Cardiac muscle cell (in vitro differentiated cells and primary cell): Measurements from ENCODE around the gene CALN1. TPM values are rescaled to one million over a fixed set of nuclear protein-coding genes. Genes with fewer than 3 reads are reported as not detected.

Experiments
- DNase-seq, 2 donors: peaks; one replicate each; pipeline versions ENCODE4 v3.0.0 to v3.0.0-alpha.2; 2010 to 2017; ENCODE audit warnings: low read depth in 1 of 2, low spot score in 1 of 2
- H3K27ac ChIP-seq: fragments of 200-600 bp; sonication (generic); 2 replicates; pipeline ENCODE4 v1.5.1; 2016
- H3K27me3 ChIP-seq: fragments of 200-600 bp; sonication (generic); 2 replicates; pipeline ENCODE4 v1.6.0; 2016; ENCODE audit warnings: control low read depth
- H3K36me3 ChIP-seq: fragments of 200-600 bp; sonication (generic); 2 replicates; pipeline ENCODE4 v1.5.1; 2016; ENCODE audit warnings: control low read depth
- H3K4me1 ChIP-seq: fragments of 200-600 bp; sonication (generic); 2 replicates; pipeline ENCODE4 v1.8.1; 2017; ENCODE audit warnings: low read depth, mild to moderate bottlenecking, mixed run types
- H3K4me3 ChIP-seq: fragments of 200-600 bp; sonication (generic); 2 replicates; pipeline ENCODE4 v1.5.1; 2016; ENCODE audit warnings: mild to moderate bottlenecking
- H3K9me3 ChIP-seq: fragments of 200-600 bp; sonication (generic); 2 replicates; pipeline ENCODE4 v1.5.1; 2017; ENCODE audit warnings: low read depth, mild to moderate bottlenecking, control low read depth
- polyA plus RNA-seq: library from polyadenylated mRNA; unstranded; fragments of >200 nt; fragmentation: Nextera tagmentation; extraction: Ambion mirVana; gene quantifications from 2 replicates; pipeline ENCODE4 v1.2.1, GENCODE V29; 2016
- total RNA-seq: library from RNA; depleted of rRNA; stranded (reverse); fragments of >200 nt; gene quantifications from 2 replicates; pipeline ENCODE4 v1.2.3, GENCODE V29; 2016
- TF ChIP-seq, protein P1 (sequence below): IDR thresholded peaks from 2 replicates; pipeline ENCODE4 v1.5.1; 2012; ENCODE audit warnings: low read depth, mild to moderate bottlenecking, low read length

The CALN1 gene
- total and polyA plus RNA-seq, 2 experiments from 2014 or later: 0.03 to 0.18 TPM

DNA sequence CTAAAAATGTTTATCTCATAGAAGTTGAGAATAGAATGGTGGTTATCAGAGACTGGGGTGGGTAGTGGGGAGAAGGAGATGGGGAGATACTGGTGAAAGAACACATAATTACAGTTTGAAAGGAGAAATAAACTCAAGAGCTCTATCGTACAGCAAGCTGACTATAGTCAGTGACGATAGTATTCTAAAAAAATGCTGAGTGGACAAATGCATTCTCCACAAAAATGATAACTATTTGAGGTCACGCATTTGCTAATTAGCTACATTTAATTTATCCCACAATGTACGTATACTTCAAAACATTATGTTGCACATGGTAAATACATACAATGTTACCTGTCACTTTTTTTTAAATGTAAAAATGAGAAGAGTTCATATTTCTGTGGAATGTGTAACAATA, 507.7 kb downstream of the CALN1 start:
- Histone ChIP-seq H3K27me3 (no peaks in the 10 kb centered on the region), H3K4me3 (no peak overlapping the region), H3K36me3 (no peaks in the 10 kb centered on the region), H3K4me1 (no peaks in the 10 kb centered on the region), H3K27ac (no peak overlapping the region), H3K9me3 (no peaks in the 10 kb centered on the region)
- TF ChIP-seq, protein P1, sequence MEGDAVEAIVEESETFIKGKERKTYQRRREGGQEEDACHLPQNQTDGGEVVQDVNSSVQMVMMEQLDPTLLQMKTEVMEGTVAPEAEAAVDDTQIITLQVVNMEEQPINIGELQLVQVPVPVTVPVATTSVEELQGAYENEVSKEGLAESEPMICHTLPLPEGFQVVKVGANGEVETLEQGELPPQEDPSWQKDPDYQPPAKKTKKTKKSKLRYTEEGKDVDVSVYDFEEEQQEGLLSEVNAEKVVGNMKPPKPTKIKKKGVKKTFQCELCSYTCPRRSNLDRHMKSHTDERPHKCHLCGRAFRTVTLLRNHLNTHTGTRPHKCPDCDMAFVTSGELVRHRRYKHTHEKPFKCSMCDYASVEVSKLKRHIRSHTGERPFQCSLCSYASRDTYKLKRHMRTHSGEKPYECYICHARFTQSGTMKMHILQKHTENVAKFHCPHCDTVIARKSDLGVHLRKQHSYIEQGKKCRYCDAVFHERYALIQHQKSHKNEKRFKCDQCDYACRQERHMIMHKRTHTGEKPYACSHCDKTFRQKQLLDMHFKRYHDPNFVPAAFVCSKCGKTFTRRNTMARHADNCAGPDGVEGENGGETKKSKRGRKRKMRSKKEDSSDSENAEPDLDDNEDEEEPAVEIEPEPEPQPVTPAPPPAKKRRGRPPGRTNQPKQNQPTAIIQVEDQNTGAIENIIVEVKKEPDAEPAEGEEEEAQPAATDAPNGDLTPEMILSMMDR: no peak
- no peak for DNase-seq

DNA sequence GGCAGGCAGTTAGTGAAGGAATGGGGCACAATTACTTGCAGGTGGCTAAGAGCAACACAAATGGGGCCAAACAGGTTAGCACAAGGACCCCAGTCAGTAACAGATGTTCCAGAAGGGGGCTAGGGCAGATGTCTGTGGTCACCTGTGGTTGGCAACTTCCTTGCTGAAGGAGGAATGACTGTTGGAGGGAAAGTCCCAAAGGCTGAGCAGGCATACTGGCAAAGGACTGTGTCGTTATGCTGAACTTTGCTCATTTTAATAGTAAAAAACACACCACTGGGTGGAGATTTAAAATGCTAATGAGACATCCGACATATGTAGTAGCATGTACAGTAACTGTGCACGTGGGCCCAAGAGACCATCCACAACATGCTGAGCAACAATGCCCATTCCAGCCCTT, 511.6 kb downstream of the CALN1 start:
- TF ChIP-seq, protein P1: no peak
- H3K36me3 ChIP-seq: no peaks in the 10 kb centered on the region
- H3K27ac ChIP-seq: no peak overlapping the region
- no peak for DNase-seq
- H3K4me1 ChIP-seq: no peaks in the 10 kb centered on the region
- H3K9me3 ChIP-seq: no peaks in the 10 kb centered on the region
- H3K4me3 ChIP-seq: no peak overlapping the region
- H3K27me3 ChIP-seq: no peaks in the 10 kb centered on the region

DNA sequence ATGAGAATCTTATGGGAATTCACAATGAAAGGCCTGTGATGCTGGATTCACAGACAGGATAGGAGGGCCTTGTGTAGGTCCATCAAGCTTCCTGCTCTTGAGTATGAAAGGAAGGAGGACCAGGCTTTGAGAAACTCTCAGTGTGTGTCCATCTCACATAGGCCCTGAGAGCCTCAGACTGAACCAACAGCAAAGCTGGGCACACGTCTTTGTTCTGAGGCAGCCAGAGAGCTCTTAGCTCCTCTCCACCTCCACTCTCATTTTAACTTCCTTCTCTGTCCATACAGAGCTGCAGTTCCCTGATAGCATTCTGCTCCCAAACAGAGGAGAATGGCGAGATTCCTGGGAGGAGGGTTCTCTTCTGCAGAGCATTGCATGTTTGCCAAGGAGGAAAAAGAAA, 515.6 kb downstream of the CALN1 start:
- TF ChIP-seq, protein P1: no peak
- no peak for DNase-seq
- no peaks in the 10 kb centered on the region for H3K9me3 ChIP-seq
- no peaks in the 10 kb centered on the region for H3K27me3 ChIP-seq
- no peaks in the 10 kb centered on the region for H3K4me1 ChIP-seq
- H3K4me3 ChIP-seq: no peak overlapping the region
- no peaks in the 10 kb centered on the region for H3K36me3 ChIP-seq
- H3K27ac ChIP-seq: no peak overlapping the region

DNA sequence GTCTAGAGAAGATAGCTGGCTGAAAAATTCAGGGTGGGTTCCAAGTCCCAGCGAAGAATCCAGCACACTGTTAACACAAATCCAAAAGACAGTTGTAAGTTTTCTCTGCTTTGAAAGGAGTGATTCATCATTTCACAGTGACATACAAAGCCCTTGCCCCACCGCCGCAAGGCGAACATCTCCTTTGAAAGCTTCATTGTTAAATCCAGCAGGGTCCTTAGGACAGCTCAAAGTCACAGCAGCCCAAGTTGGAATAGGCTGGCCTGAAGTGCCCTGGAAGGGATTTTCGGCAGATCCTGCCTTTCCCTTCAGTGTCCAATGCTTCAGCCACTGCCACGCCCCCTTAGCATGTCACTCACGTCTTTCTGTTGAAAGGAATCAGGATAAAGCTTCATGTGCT, 526.1 kb downstream of the CALN1 start:
- Histone ChIP-seq H3K27ac (no peak overlapping the region), H3K4me3 (no peak overlapping the region)

DNA sequence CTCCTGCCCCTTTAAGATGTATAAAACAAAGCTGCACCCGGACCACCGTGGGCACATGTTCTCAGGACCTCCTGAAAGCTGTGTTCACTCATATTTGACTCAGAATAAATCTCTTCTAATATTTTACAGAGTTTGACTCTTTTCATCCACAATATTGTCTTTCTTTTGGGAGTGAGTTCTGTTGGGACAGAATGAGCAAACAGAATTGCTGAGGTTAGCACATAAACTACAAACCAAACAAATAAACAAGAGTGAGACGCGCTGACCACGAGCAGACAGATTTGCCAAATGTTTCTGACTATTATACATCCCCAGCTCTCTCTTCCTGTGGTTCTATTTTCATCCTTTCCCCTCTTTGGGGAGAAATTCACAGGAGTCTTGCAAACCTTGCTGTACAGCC, 526.7 kb downstream of the CALN1 start:
- no peaks in the 10 kb centered on the region for H3K9me3 ChIP-seq
- no peaks in the 10 kb centered on the region for H3K36me3 ChIP-seq
- TF ChIP-seq, protein P1: no peak
- no peak overlapping the region for H3K4me3 ChIP-seq
- no peaks in the 10 kb centered on the region for H3K4me1 ChIP-seq
- DNase-seq: no peak
- no peaks in the 10 kb centered on the region for H3K27me3 ChIP-seq
- H3K27ac ChIP-seq: no peak overlapping the region

More for the DNA sequence above, 526.1 kb downstream of the CALN1 start:
- H3K36me3 ChIP-seq: no peaks in the 10 kb centered on the region
- DNase-seq: no peak
- no peaks in the 10 kb centered on the region for H3K4me1 ChIP-seq
- TF ChIP-seq, protein P1: no peak
- H3K9me3 ChIP-seq: no peaks in the 10 kb centered on the region
- H3K27me3 ChIP-seq: no peaks in the 10 kb centered on the region

DNA sequence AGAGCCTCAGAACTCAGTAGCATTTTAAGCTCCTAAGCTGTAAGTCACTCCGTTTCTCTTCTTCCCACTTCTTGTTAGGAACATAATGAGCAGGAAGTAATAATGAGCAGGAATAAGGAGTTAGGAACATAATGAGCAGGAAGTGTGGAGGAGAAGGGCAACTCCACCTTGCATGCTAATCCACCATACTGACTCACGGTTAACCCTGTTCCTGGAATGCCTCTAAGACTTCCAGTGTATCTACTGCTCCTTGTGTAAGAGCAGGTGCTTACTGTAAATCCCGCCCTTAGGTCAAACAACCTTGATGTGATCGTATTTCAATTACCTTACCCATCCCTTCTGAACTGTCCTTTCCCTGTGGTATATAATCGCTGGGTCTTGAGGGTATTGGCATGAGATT, 528.7 kb downstream of the CALN1 start:
- DNase-seq: no peak
- H3K27me3 ChIP-seq: no peaks in the 10 kb centered on the region
- H3K27ac ChIP-seq: no peak overlapping the region
- H3K4me3 ChIP-seq: no peak overlapping the region
- no peaks in the 10 kb centered on the region for H3K9me3 ChIP-seq
- no peaks in the 10 kb centered on the region for H3K4me1 ChIP-seq
- H3K36me3 ChIP-seq: no peaks in the 10 kb centered on the region
- TF ChIP-seq, protein P1: no peak
